HepG2 (cell line): ENCODE data around the gene SLC16A3. TPM values are rescaled to one million over a fixed set of nuclear protein-coding genes. Genes with fewer than 3 reads are reported as not detected.

ENCODE experiments used
- CENPX ChIP-seq: sonication (generic); formaldehyde crosslinking; IDR thresholded peaks from 2 replicates; pipeline ENCODE4 v1.9.0; 2021; ENCODE audit warnings: mild to moderate bottlenecking, missing genetic modification reagents, moderate library complexity
- CHD2 ChIP-seq: IDR thresholded peaks from 2 replicates; pipeline ENCODE4 v1.6.1; 2011; ENCODE audit warnings: low read depth, low read length, improper control_type of control experiment
- ELF4 ChIP-seq: sonication (generic); formaldehyde crosslinking; IDR thresholded peaks from 2 replicates; pipeline ENCODE4 v1.5.0; 2020; ENCODE audit warnings: missing genetic modification reagents, mild to moderate bottlenecking, moderate library complexity, borderline replicate concordance
- FOXO1 ChIP-seq: sonication (generic); formaldehyde crosslinking; IDR thresholded peaks from 2 replicates; pipeline ENCODE4 v1.4.0; 2020; ENCODE audit warnings: missing genetic modification reagents
- HMG20A ChIP-seq: IDR thresholded peaks from 2 replicates; pipeline ENCODE4 v1.6.1; 2016; ENCODE audit warnings: borderline replicate concordance
- SMAD1 ChIP-seq: sonication (generic); formaldehyde crosslinking; IDR thresholded peaks from 2 replicates; pipeline ENCODE4 v1.4.0; 2020; ENCODE audit warnings: missing genetic modification reagents, low read depth, mild to moderate bottlenecking, borderline replicate concordance
- THRA ChIP-seq: sonication (generic); formaldehyde crosslinking; IDR thresholded peaks from 2 replicates; pipeline ENCODE4 v1.4.0; 2020; ENCODE audit warnings: missing genetic modification reagents, borderline replicate concordance
- ZNF275 ChIP-seq: sonication (generic); formaldehyde crosslinking; IDR thresholded peaks from 2 replicates; pipeline ENCODE4 v1.8.0; 2022; ENCODE audit warnings: missing genetic modification reagents, mild to moderate bottlenecking, inconsistent platforms, borderline replicate concordance
- ZNF343 ChIP-seq: sonication (generic); formaldehyde crosslinking; IDR thresholded peaks from 2 replicates; pipeline ENCODE4 v1.4.0; 2020; ENCODE audit warnings: mild to moderate bottlenecking, missing genetic modification reagents
- ZNF850 ChIP-seq: sonication (generic); formaldehyde crosslinking; conservative IDR thresholded peaks from 2 replicates; pipeline ENCODE4 v1.9.0; 2021; ENCODE audit warnings: mild to moderate bottlenecking, missing genetic modification reagents
- polyA plus RNA-seq, 8 experiments: library from polyadenylated mRNA; depleted of rRNA in 3 of 8; stranded (reverse) in 7 of 8; unstranded in 1 of 8; fragments of >200 nt; fragmentation: Illumina TruSeq in 4 of 8; extraction: Trizol in 4 of 8; gene quantifications; 2 replicates each; pipeline versions ENCODE4 v1.2.1 to v1.2.3, GENCODE V29; 2011 to 2016; ENCODE audit warnings: low read depth in 4 of 8, missing spikeins in 1 of 8, mixed read lengths in 1 of 8; ENCODE audit not compliant: insufficient read depth in 1 of 8
- total RNA-seq, 5 experiments: library from RNA; depleted of rRNA; stranded (reverse); fragments of >200 nt; fragmentation: Illumina TruSeq; extraction: Trizol; gene quantifications; 2 replicates each; pipeline ENCODE4 v1.2.3, GENCODE V29; 2016; ENCODE audit warnings: low read depth in 1 of 5
- TF ChIP-seq, protein P1 (sequence below), 2 experiments: sonication (generic) in 1 of 2; formaldehyde crosslinking in 1 of 2; IDR thresholded peaks; 2 replicates each; pipeline versions ENCODE4 v1.4.0 to v1.6.1; 2018 to 2020; ENCODE audit warnings: missing genetic modification reagents in 2 of 2, borderline replicate concordance in 1 of 2, low read depth in 1 of 2, mild to moderate bottlenecking in 1 of 2, missing biosample characterization in 1 of 2
- TF ChIP-seq, protein P2 (sequence below): sonication (generic); formaldehyde crosslinking; IDR thresholded peaks from 2 replicates; pipeline ENCODE4 v1.5.1; 2020; ENCODE audit warnings: missing genetic modification reagents, mild to moderate bottlenecking, borderline replicate concordance
- TF ChIP-seq, protein P3 (sequence below): sonication (generic); formaldehyde crosslinking; IDR thresholded peaks from 2 replicates; pipeline ENCODE4 v1.4.0; 2020; ENCODE audit warnings: mild to moderate bottlenecking, missing genetic modification reagents
- TF ChIP-seq, protein P4 (sequence below): sonication (generic); formaldehyde crosslinking; IDR thresholded peaks from 2 replicates; pipeline ENCODE4 v1.4.0; 2020; ENCODE audit warnings: missing genetic modification reagents
- TF ChIP-seq, protein P5 (sequence below): sonication (generic); formaldehyde crosslinking; IDR thresholded peaks from 2 replicates; pipeline ENCODE4 v1.5.1; 2020; ENCODE audit warnings: mild to moderate bottlenecking, missing genetic modification reagents, borderline replicate concordance

Gene SLC16A3
- total and polyA plus RNA-seq, 2 of the 13 experiments (the other 11 are each of a cell fraction or from before 2014, with no cell fraction given), result 242 to 349 TPM

- TF ChIP-seq, protein P1, sequence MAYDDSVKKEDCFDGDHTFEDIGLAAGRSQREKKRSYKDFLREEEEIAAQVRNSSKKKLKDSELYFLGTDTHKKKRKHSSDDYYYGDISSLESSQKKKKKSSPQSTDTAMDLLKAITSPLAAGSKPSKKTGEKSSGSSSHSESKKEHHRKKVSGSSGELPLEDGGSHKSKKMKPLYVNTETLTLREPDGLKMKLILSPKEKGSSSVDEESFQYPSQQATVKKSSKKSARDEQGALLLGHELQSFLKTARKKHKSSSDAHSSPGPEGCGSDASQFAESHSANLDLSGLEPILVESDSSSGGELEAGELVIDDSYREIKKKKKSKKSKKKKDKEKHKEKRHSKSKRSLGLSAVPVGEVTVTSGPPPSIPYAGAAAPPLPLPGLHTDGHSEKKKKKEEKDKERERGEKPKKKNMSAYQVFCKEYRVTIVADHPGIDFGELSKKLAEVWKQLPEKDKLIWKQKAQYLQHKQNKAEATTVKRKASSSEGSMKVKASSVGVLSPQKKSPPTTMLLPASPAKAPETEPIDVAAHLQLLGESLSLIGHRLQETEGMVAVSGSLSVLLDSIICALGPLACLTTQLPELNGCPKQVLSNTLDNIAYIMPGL (CRISPR knock-in tag; IDR thresholded peaks at IDR 0.05; ENCODE audit: borderline replicate concordance in 1 of 2, low read depth in 1 of 2), result peak in 1 of 2 experiments; percentile 10; a peak in 1 of 4 replicates
- no peak for TF ChIP-seq ZNF275
- TF ChIP-seq, protein P2, sequence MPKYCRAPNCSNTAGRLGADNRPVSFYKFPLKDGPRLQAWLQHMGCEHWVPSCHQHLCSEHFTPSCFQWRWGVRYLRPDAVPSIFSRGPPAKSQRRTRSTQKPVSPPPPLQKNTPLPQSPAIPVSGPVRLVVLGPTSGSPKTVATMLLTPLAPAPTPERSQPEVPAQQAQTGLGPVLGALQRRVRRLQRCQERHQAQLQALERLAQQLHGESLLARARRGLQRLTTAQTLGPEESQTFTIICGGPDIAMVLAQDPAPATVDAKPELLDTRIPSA (CRISPR knock-in tag), result no peak
- no peak for TF ChIP-seq CENPX (CRISPR knock-in tag)
- TF ChIP-seq ELF4 (CRISPR knock-in tag), result no peak
- no peak for TF ChIP-seq FOXO1 (CRISPR knock-in tag)
- TF ChIP-seq ZNF850, result no peak
- no peak for TF ChIP-seq HMG20A (CRISPR knock-in tag)
- TF ChIP-seq ZNF343 (CRISPR knock-in tag), result no peak
- TF ChIP-seq, protein P3, sequence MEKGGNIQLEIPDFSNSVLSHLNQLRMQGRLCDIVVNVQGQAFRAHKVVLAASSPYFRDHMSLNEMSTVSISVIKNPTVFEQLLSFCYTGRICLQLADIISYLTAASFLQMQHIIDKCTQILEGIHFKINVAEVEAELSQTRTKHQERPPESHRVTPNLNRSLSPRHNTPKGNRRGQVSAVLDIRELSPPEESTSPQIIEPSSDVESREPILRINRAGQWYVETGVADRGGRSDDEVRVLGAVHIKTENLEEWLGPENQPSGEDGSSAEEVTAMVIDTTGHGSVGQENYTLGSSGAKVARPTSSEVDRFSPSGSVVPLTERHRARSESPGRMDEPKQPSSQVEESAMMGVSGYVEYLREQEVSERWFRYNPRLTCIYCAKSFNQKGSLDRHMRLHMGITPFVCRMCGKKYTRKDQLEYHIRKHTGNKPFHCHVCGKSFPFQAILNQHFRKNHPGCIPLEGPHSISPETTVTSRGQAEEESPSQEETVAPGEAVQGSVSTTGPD (CRISPR knock-in tag), result no peak
- TF ChIP-seq THRA (CRISPR knock-in tag), result no peak
- TF ChIP-seq, protein P4, sequence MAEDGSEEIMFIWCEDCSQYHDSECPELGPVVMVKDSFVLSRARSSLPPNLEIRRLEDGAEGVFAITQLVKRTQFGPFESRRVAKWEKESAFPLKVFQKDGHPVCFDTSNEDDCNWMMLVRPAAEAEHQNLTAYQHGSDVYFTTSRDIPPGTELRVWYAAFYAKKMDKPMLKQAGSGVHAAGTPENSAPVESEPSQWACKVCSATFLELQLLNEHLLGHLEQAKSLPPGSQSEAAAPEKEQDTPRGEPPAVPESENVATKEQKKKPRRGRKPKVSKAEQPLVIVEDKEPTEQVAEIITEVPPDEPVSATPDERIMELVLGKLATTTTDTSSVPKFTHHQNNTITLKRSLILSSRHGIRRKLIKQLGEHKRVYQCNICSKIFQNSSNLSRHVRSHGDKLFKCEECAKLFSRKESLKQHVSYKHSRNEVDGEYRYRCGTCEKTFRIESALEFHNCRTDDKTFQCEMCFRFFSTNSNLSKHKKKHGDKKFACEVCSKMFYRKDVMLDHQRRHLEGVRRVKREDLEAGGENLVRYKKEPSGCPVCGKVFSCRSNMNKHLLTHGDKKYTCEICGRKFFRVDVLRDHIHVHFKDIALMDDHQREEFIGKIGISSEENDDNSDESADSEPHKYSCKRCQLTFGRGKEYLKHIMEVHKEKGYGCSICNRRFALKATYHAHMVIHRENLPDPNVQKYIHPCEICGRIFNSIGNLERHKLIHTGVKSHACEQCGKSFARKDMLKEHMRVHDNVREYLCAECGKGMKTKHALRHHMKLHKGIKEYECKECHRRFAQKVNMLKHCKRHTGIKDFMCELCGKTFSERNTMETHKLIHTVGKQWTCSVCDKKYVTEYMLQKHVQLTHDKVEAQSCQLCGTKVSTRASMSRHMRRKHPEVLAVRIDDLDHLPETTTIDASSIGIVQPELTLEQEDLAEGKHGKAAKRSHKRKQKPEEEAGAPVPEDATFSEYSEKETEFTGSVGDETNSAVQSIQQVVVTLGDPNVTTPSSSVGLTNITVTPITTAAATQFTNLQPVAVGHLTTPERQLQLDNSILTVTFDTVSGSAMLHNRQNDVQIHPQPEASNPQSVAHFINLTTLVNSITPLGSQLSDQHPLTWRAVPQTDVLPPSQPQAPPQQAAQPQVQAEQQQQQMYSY (CRISPR knock-in tag), result no peak
- no peak for TF ChIP-seq SMAD1
- no peak; the same call in 1 of the 2 replicates for TF ChIP-seq CHD2
- TF ChIP-seq, protein P5, sequence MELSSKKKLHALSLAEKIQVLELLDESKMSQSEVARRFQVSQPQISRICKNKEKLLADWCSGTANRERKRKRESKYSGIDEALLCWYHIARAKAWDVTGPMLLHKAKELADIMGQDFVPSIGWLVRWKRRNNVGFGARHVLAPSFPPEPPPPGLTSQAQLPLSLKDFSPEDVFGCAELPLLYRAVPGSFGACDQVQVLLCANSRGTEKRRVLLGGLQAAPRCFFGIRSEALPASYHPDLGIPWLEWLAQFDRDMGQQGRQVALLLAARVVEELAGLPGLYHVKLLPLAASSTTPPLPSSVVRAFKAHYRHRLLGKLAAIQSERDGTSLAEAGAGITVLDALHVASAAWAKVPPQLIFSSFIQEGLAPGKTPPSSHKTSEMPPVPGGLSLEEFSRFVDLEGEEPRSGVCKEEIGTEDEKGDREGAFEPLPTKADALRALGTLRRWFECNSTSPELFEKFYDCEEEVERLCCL (CRISPR knock-in tag), result no peak
Measured at GRCh38 chr17:82213251-82214011, 15.4 kb upstream of the SLC16A3 start (continued).
